HG02763 (cell line): ENCODE measurements around the gene CEP290.
A peak's percentile ranks its signal among the peaks of the same experiment; 100 is the strongest.

ENCODE experiments used
- ATAC-seq: cut with Tn5 transposase; IDR thresholded peaks from one replicate; pipeline ENCODE4 v1.9.1; 2021; ENCODE audit warnings: mild to moderate bottlenecking, moderate library complexity; ENCODE audit not compliant: unreplicated experiment

The CEP290 gene

GRCh38 chr12:88141774-88142609 is at the start of gene CEP290, which contains the start of gene TMTC3:
TSS of gene CEP290 (minus strand) at chr12:88142088. CDS start at chr12:88141307, 781 bp downstream.
TSS of gene TMTC3 (plus strand) at chr12:88142307. CDS start at chr12:88148316, 6,009 bp downstream.
- peak; percentile 96 for ATAC-seq

- ATAC-seq, result no peak
Observed at GRCh38 chr12:88188180-88188579, 46.3 kb upstream of the CEP290 start.

GRCh38 chr12:88187571-88187970 is 45.7 kb upstream of the CEP290 start:
- no peak for ATAC-seq

GRCh38 chr12:88185988-88186387 is 44.1 kb upstream of the CEP290 start:
- ATAC-seq, result peak; percentile 83

GRCh38 chr12:88185279-88185678 is 43.4 kb upstream of the CEP290 start:
- no peak for ATAC-seq

- ATAC-seq, result no peak
Observed at GRCh38 chr12:88184196-88184595, 42.3 kb upstream of the CEP290 start.

- ATAC-seq, result no peak
Observed at GRCh38 chr12:88182416-88182815, 40.5 kb upstream of the CEP290 start.

GRCh38 chr12:88181881-88182280 is 40.0 kb upstream of the CEP290 start:
- no peak for ATAC-seq

GRCh38 chr12:88179436-88180014 is 37.6 kb upstream of the CEP290 start:
- no peak for ATAC-seq

GRCh38 chr12:88175544-88175943 is 33.7 kb upstream of the CEP290 start:
- no peak for ATAC-seq

- no peak for ATAC-seq
Observed at GRCh38 chr12:88172844-88173407, 31.0 kb upstream of the CEP290 start.

GRCh38 chr12:88167384-88167783 is 25.5 kb upstream of the CEP290 start:
- no peak for ATAC-seq

- no peak for ATAC-seq
Observed at GRCh38 chr12:88166179-88166578, 24.3 kb upstream of the CEP290 start.

- ATAC-seq, result no peak
Observed at GRCh38 chr12:88163371-88163770, 21.5 kb upstream of the CEP290 start.

GRCh38 chr12:88156075-88156654 is 14.3 kb upstream of the CEP290 start:
- ATAC-seq, result no peak

- no peak for ATAC-seq
Observed at GRCh38 chr12:88153959-88154358, 12.1 kb upstream of the CEP290 start.

GRCh38 chr12:88150063-88150462 is 8.2 kb upstream of the CEP290 start:
- no peak for ATAC-seq

GRCh38 chr12:88145567-88146505 is 3.9 kb upstream of the CEP290 start:
- ATAC-seq, result no peak

- ATAC-seq, result no peak
Observed at GRCh38 chr12:88144546-88145468, 2.9 kb upstream of the CEP290 start.
